ENCODE data around the gene SAMD11. TPM values are rescaled to one million over a fixed set of nuclear protein-coding genes. Genes with fewer than 3 reads are reported as not detected.

SAMD11 gene
- total RNA-seq, 1 donor from 2014 or later, result 6.0 TPM

GRCh38 chr1:910881-911721 is 12.6 kb upstream of the SAMD11 start:
- Histone ChIP-seq H3K4me3 (ENCODE audit: insufficient read depth, low read depth, low read length) (no peak overlapping the region), H3K9ac (ENCODE audit: low read length) (no peak overlapping the region), H3K9me3 (ENCODE audit: insufficient read depth, low read depth, low read length) (no peaks in the 10 kb centered on the region), H3K79me2 (ENCODE audit: insufficient read depth, low read length) (no peaks in the 10 kb centered on the region), H3K4me1 (ENCODE audit: insufficient read depth, low read length) (peaks cover 21% of the 10 kb centered on the region), H4K20me1 (ENCODE audit: insufficient read depth, low read length) (peaks cover 3% of the 10 kb centered on the region), H2AFZ (ENCODE audit: low read depth, low read length) (no peak overlapping the region), H3K27ac (ENCODE audit: low read depth, low read length) (no peak overlapping the region), H3K4me2 (ENCODE audit: low read length) (peak overlapping the region; percentile 48), H3K27me3 (ENCODE audit: insufficient read depth, low read length) (peaks cover 9% of the 10 kb centered on the region), H3K36me3 (ENCODE audit: insufficient read depth, low read length) (no peaks in the 10 kb centered on the region)
- DNase-seq (ENCODE audit: low read depth) (peak; percentile 67), FAIRE-seq (no peak)
- H3K4me1 Mint-ChIP-seq (ENCODE audit: low read depth, unreplicated experiment), result peaks cover 4% of the 10 kb centered on the region
- no peak overlapping the region for H3K27ac Mint-ChIP-seq (ENCODE audit: unreplicated experiment)
- TF ChIP-seq CTCF (IDR thresholded peaks at IDR 0.05; ENCODE audit: insufficient read depth, low read depth, low read length) (no peak), EZH2 (IDR thresholded peaks at IDR 0.05; ENCODE audit: insufficient read depth, low read length) (no peak)
- H3K36me3 Mint-ChIP-seq (ENCODE audit: low read depth, unreplicated experiment), result no peaks in the 10 kb centered on the region
- no peaks in the 10 kb centered on the region for H3K9me3 Mint-ChIP-seq (ENCODE audit: unreplicated experiment)
- peaks cover 44% of the 10 kb centered on the region for H3K27me3 Mint-ChIP-seq (ENCODE audit: low read depth, unreplicated experiment)
- H3K4me3 Mint-ChIP-seq (ENCODE audit: unreplicated experiment), result no peak overlapping the region

- Mint-ChIP-seq H3K4me1 (ENCODE audit: low read depth, unreplicated experiment) (peaks cover 4% of the 10 kb centered on the region), H3K27me3 (ENCODE audit: low read depth, unreplicated experiment) (peaks cover 49% of the 10 kb centered on the region)
- H3K4me1 ChIP-seq (ENCODE audit: insufficient read depth, low read length), result peaks cover 14% of the 10 kb centered on the region
Observed at GRCh38 chr1:911875-912739, 11.6 kb upstream of the SAMD11 start.

More at GRCh38 chr1:911875-912739, 11.6 kb upstream of the SAMD11 start:
- H3K79me2 ChIP-seq (ENCODE audit: insufficient read depth, low read length), result no peaks in the 10 kb centered on the region
- H4K20me1 ChIP-seq (ENCODE audit: insufficient read depth, low read length), result peaks cover 3% of the 10 kb centered on the region
- TF ChIP-seq EZH2 (IDR thresholded peaks at IDR 0.05; ENCODE audit: insufficient read depth, low read length) (no peak), CTCF (IDR thresholded peaks at IDR 0.05; ENCODE audit: insufficient read depth, low read depth, low read length) (no peak)
- H3K4me3 ChIP-seq (ENCODE audit: insufficient read depth, low read depth, low read length), result no peak overlapping the region
- no peaks in the 10 kb centered on the region for H3K36me3 Mint-ChIP-seq (ENCODE audit: low read depth, unreplicated experiment)
- DNase-seq (ENCODE audit: low read depth), result no peak
- FAIRE-seq, result no peak
- H3K4me2 ChIP-seq (ENCODE audit: low read length), result no peak overlapping the region
- H3K36me3 ChIP-seq (ENCODE audit: insufficient read depth, low read length), result no peaks in the 10 kb centered on the region
- no peaks in the 10 kb centered on the region for H3K9me3 Mint-ChIP-seq (ENCODE audit: unreplicated experiment)
- H3K27me3 ChIP-seq (ENCODE audit: insufficient read depth, low read length), result peaks cover 15% of the 10 kb centered on the region
- no peak overlapping the region for H2AFZ ChIP-seq (ENCODE audit: low read depth, low read length)
- H3K27ac ChIP-seq (ENCODE audit: low read depth, low read length), result no peak overlapping the region
- H3K9me3 ChIP-seq (ENCODE audit: insufficient read depth, low read depth, low read length), result no peaks in the 10 kb centered on the region
- H3K27ac Mint-ChIP-seq (ENCODE audit: unreplicated experiment), result no peak overlapping the region
- no peak overlapping the region for H3K4me3 Mint-ChIP-seq (ENCODE audit: unreplicated experiment)
- no peak overlapping the region for H3K9ac ChIP-seq (ENCODE audit: low read length)

Data from astrocyte (in vitro differentiated cells and primary cell).